CD4-positive, alpha-beta T cell (primary cell): Measurements from ENCODE around the gene NAGS. TPM values are rescaled to one million over a fixed set of nuclear protein-coding genes. Genes with fewer than 3 reads are reported as not detected.

Experiments
- ATAC-seq: fragments of 200-7000 bp; cut with Tn5 transposase; one replicate; pipeline ENCODE4 v1.10.0; 2022; ENCODE audit warnings: mild to moderate bottlenecking; ENCODE audit not compliant: poor library complexity
- CTCF ChIA-PET: fragments of 350-600 bp; sonication (Branson Sonifier 250); formaldehyde crosslinking; loops from one replicate; lab custom pipeline; 2021; ENCODE audit warnings: antibody characterized with exemption, inconsistent platforms; lab: Charles Lee
- POLR2A ChIA-PET: fragments of 350-600 bp; sonication (Branson Sonifier 250); formaldehyde crosslinking; loops from one replicate; lab custom pipeline; 2021; ENCODE audit warnings: antibody characterized with exemption, inconsistent platforms; lab: Charles Lee
- DNase-seq, 14 experiments: peaks; one replicate each; pipeline ENCODE4 v3.0.0-alpha.2; 2013 to 2020; ENCODE audit warnings: mixed read lengths in 2 of 14
- H3K27ac ChIP-seq, 2 donors: one replicate each; pipeline versions ENCODE4 v1.5.1 to v1.7.0; 2013; ENCODE audit warnings: low read length in 2 of 2, low read depth in 1 of 2, mild to moderate bottlenecking in 1 of 2
- H3K27me3 ChIP-seq, 2 experiments: 1 replicate in 1 of 2; 2 replicates in 1 of 2; pipeline versions ENCODE4 v1.6.1 to v1.7.0; 2013; ENCODE audit warnings: low read length in 2 of 2, control low read depth in 1 of 2, mild to moderate bottlenecking in 1 of 2, moderate library complexity in 1 of 2; ENCODE audit not compliant: insufficient read depth in 2 of 2, control insufficient read depth in 1 of 2
- H3K36me3 ChIP-seq: one replicate; pipeline ENCODE4 v1.6.1; 2013; ENCODE audit warnings: low read length, control low read depth; ENCODE audit not compliant: insufficient read depth
- H3K4me1 ChIP-seq: one replicate; pipeline ENCODE4 v1.6.1; 2013; ENCODE audit warnings: low read length, control low read depth; ENCODE audit not compliant: insufficient read depth
- H3K4me3 ChIP-seq: one replicate; pipeline ENCODE4 v1.5.1; 2013; ENCODE audit warnings: mild to moderate bottlenecking, low read length, moderate library complexity
- H3K9me3 ChIP-seq, 2 experiments: 1 replicate in 1 of 2; 2 replicates in 1 of 2; pipeline versions ENCODE4 v1.6.1 to v1.7.0; 2013; ENCODE audit warnings: low read length in 2 of 2, mild to moderate bottlenecking in 2 of 2, control low read depth in 1 of 2, moderate library complexity in 1 of 2; ENCODE audit not compliant: control insufficient read depth in 1 of 2, insufficient read depth in 1 of 2
- H3K27ac Mint-ChIP-seq: one replicate; pipeline ENCODE4 v1.8.0; 2020; ENCODE audit warnings: mixed read lengths
- H3K27me3 Mint-ChIP-seq: one replicate; pipeline ENCODE4 v1.8.0; 2021; ENCODE audit warnings: mixed read lengths
- H3K36me3 Mint-ChIP-seq: one replicate; pipeline ENCODE4 v1.8.0; 2021; ENCODE audit warnings: low read depth, mixed read lengths
- H3K4me1 Mint-ChIP-seq: one replicate; pipeline ENCODE4 v1.8.0; 2021; ENCODE audit warnings: low read depth, mixed read lengths
- H3K4me3 Mint-ChIP-seq: one replicate; pipeline ENCODE4 v1.8.0; 2020; ENCODE audit warnings: mild to moderate bottlenecking, mixed read lengths
- H3K9me3 Mint-ChIP-seq: one replicate; pipeline ENCODE4 v1.8.0; 2020; ENCODE audit warnings: mixed read lengths
- CTCF ChIP-seq: fragments of 200-600 bp; IDR thresholded peaks from one replicate; pipeline ENCODE4 v1.8.0; 2022; ENCODE audit warnings: antibody characterized with exemption, mild to moderate bottlenecking
- intact Hi-C, 2 experiments: fragments of 100-400 bp; cut with DNase I in 1 of 2; cut with micrococcal nuclease in 1 of 2; formaldehyde crosslinking; loops; one replicate each; pipeline versions ENCODE4 v1.15.1 to v1.9.0; 2023 to 2025; cut with DNase I, micrococcal nuclease
- total RNA-seq, 174 experiments: library from RNA in 2 of 174; stranded (reverse) in 2 of 174; gene quantifications; one replicate each; pipeline ENCODE4 v1.2.3 and lab custom pipeline; 2021 to 2026

NAGS gene
- total RNA-seq, 2 experiments from 2014 or later = 0.14 to 0.56 TPM

DNA sequence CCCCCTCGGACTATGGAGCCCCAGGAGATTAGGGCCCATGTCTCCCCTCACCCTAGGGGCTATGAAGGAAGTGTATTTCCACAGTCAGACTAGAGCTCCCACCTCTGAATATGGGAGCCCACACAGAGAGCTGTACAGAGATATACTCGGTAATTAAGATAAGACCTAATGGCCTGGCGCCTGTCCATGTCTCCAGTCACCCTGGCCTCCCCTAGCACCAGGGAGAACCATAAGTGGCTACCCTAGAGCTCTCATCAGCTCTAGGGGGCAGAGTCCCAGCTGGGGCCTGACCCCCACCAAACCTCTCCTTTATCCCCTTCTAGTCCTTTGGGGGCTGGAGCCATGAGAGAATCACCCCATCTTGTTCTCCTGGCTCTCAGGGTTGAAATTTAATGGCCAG, 8.0 kb downstream of the NAGS start:
- peaks cover 40% of the 10 kb centered on the region for H3K4me1 ChIP-seq
- no peak for TF ChIP-seq CTCF
- H3K4me1 Mint-ChIP-seq = peaks cover 31% of the 10 kb centered on the region
- DNase-seq = no peak
- H3K4me3 Mint-ChIP-seq = peak overlapping the region; percentile 67
- CTCF ChIA-PET = interaction anchor here (1.3 kb wide), 1 partner anchor 102 kb away, joined by 3 read pairs; no protein-coding TSS in a partner anchor
- intact Hi-C loops = loop anchor here (5.0 to 10.0 kb wide), 3 partner anchors 295 to 1018 kb away; partner anchors contain the start of genes DHX8 (in 1 of the 2) and RPL27 (in 1 of the 2)
- H3K36me3 Mint-ChIP-seq = peaks cover 35% of the 10 kb centered on the region
- POLR2A ChIA-PET = no interaction called here
- no peaks in the 10 kb centered on the region for H3K9me3 Mint-ChIP-seq
- no peaks in the 10 kb centered on the region for H3K9me3 ChIP-seq
- no peak overlapping the region for H3K27ac ChIP-seq
- H3K36me3 ChIP-seq = peaks cover 21% of the 10 kb centered on the region
- peaks cover 16% of the 10 kb centered on the region for H3K27me3 Mint-ChIP-seq
- H3K4me3 ChIP-seq = no peak overlapping the region
- no peaks in the 10 kb centered on the region for H3K27me3 ChIP-seq
- ATAC-seq = no peak
- no peak overlapping the region for H3K27ac Mint-ChIP-seq

GRCh38 chr17:44012874-44013273, 8.5 kb downstream of the NAGS start:
- intact Hi-C loops = loop anchor here (5.0 to 10.0 kb wide), 3 partner anchors 296 to 1018 kb away; partner anchors contain the start of genes DHX8 (in 1 of the 2) and RPL27 (in 1 of the 2)
- Histone ChIP-seq H3K4me3 (no peak overlapping the region), H3K27me3 (no peaks in the 10 kb centered on the region), H3K36me3 (peaks cover 21% of the 10 kb centered on the region), H3K9me3 (no peaks in the 10 kb centered on the region), H3K27ac (no peak overlapping the region), H3K4me1 (peaks cover 36% of the 10 kb centered on the region)
- ATAC-seq = no peak
- H3K4me3 Mint-ChIP-seq = peak overlapping the region; percentile 67
- ChIA-PET POLR2A (no interaction called here), CTCF (interaction anchor here (1.3 kb wide), 1 partner anchor 103 kb away, joined by 3 read pairs; no protein-coding TSS in a partner anchor)
- H3K36me3 Mint-ChIP-seq = peaks cover 32% of the 10 kb centered on the region
- no peak overlapping the region for H3K27ac Mint-ChIP-seq
- peaks cover 27% of the 10 kb centered on the region for H3K4me1 Mint-ChIP-seq
- no peak for DNase-seq
- peaks cover 12% of the 10 kb centered on the region for H3K27me3 Mint-ChIP-seq
- TF ChIP-seq CTCF = no peak
- no peaks in the 10 kb centered on the region for H3K9me3 Mint-ChIP-seq

DNA sequence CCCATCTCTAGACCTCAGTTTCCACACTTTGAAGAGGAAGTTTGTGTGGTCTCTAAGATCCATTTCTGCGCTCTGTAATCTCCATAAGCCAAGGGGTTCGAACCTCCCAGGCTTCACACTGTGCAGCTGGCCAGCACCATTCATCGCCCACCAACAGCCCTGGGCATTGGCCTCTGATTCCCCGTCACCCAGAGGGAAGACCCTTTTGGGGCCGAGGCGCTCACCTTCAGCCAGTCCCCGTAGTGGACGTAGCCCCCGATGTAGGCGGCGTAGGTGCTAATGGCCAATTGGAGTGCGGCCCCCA, 9.7 kb downstream of the NAGS start:
- Mint-ChIP-seq H3K9me3 (no peaks in the 10 kb centered on the region), H3K27me3 (peaks cover 7% of the 10 kb centered on the region), H3K4me1 (peaks cover 22% of the 10 kb centered on the region), H3K36me3 (peaks cover 28% of the 10 kb centered on the region), H3K27ac (peak overlapping the region; percentile 87), H3K4me3 (peak overlapping the region; percentile 100)
- H3K4me1 ChIP-seq = peaks cover 23% of the 10 kb centered on the region
- peaks cover 21% of the 10 kb centered on the region for H3K36me3 ChIP-seq
- DNase-seq (no peak), ATAC-seq (no peak)
- ChIA-PET CTCF (interaction anchor here (1.0 to 1.1 kb wide), 2 partner anchors 8 to 530 kb away, joined by 3 read pairs; partner anchors contain the start of gene DHX8), POLR2A (interaction anchor here (0.7 to 1.2 kb wide), 4 partner anchors 9 to 530 kb away, joined by 3 to 6 read pairs (median 3); partner anchors contain the start of genes DHX8, NAGS and TMUB2)
- no peak overlapping the region for H3K27ac ChIP-seq
- peak overlapping the region; percentile 94 for H3K4me3 ChIP-seq
- no peaks in the 10 kb centered on the region for H3K9me3 ChIP-seq
- H3K27me3 ChIP-seq = no peaks in the 10 kb centered on the region
- intact Hi-C loops = loop anchor here (2.0 to 10.0 kb wide), 6 partner anchors 53 to 1019 kb away; partner anchors contain the start of genes DHX8 (in 1 of the 2), GPATCH8 (in 1 of the 2), HDAC5 (in 1 of the 2) and LSM12 (in 1 of the 2)
- no peak for TF ChIP-seq CTCF
